ENCODE measurements around the gene CFAP97D1.

DNA sequence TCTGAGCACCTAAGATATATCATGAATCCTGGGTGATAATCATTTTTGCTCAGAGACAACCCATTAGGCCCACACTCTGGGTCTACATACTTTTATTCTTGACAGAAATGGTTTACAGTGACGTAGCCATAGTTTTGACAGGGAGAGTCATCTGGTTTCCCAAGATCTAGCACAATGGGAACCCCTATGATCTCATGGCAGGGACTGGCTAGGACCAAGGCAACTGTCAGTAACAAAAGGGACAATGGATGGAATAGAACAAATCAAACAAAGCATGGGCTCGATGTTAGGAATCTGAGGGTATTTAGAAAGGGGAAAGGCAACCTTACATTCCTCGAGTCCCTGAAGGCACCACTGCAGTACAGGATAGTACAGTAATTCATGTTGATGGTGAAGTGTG is 20.5 kb downstream of the CFAP97D1 start:
- TF ChIP-seq, protein P1, sequence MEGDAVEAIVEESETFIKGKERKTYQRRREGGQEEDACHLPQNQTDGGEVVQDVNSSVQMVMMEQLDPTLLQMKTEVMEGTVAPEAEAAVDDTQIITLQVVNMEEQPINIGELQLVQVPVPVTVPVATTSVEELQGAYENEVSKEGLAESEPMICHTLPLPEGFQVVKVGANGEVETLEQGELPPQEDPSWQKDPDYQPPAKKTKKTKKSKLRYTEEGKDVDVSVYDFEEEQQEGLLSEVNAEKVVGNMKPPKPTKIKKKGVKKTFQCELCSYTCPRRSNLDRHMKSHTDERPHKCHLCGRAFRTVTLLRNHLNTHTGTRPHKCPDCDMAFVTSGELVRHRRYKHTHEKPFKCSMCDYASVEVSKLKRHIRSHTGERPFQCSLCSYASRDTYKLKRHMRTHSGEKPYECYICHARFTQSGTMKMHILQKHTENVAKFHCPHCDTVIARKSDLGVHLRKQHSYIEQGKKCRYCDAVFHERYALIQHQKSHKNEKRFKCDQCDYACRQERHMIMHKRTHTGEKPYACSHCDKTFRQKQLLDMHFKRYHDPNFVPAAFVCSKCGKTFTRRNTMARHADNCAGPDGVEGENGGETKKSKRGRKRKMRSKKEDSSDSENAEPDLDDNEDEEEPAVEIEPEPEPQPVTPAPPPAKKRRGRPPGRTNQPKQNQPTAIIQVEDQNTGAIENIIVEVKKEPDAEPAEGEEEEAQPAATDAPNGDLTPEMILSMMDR (IDR thresholded peaks at IDR 0.05), result no peak
- TF ChIP-seq EZH2 (IDR thresholded peaks at IDR 0.05; ENCODE audit: borderline replicate concordance, insufficient read depth, low read depth, low read length, poor library complexity, severe bottlenecking), result no peak

Data from B cell (primary cell).